H1 (cell line): ENCODE data around the gene RBM44. TPM values are rescaled to one million over a fixed set of nuclear protein-coding genes. Genes with fewer than 3 reads are reported as not detected.

Experiments used
- CTCF ChIA-PET: fragments of 300-600 bp; sonication (Branson Sonifier 250); formaldehyde crosslinking; loops from one replicate; lab custom pipeline; 2021; ENCODE audit not compliant: partially characterized antibody; lab: Charles Lee
- POLR2A ChIA-PET: fragments of 300-600 bp; sonication (Branson Sonifier 250); formaldehyde crosslinking; loops from one replicate; lab custom pipeline; 2021; ENCODE audit warnings: inconsistent platforms; ENCODE audit not compliant: partially characterized antibody; lab: Charles Lee
- DNase-seq, 2 experiments: peaks; one replicate each; pipeline versions ENCODE4 v3.0.0 to v3.0.0-alpha.2; 2010 to 2022; ENCODE audit warnings: low spot score in 2 of 2, low read depth in 1 of 2, mixed read lengths in 1 of 2
- FAIRE-seq: peaks from 2 replicates; lab custom pipeline; 2011; peaks lifted over from hg19 to GRCh38; lab: Jason Lieb, UNC
- H2AFZ ChIP-seq: 2 replicates; pipeline ENCODE4 v1.8.1; 2012; ENCODE audit warnings: low read length, inconsistent platforms
- H2AK5ac ChIP-seq: 2 replicates; pipeline ENCODE4 v1.6.1; 2013; ENCODE audit warnings: low read depth, low read length
- H2BK120ac ChIP-seq: replicated peaks from 2 replicates; pipeline ENCODE3; 2013; ENCODE audit warnings: low read depth, low read length, inconsistent platforms
- H2BK12ac ChIP-seq: 2 replicates; pipeline ENCODE4 v1.6.1; 2013; ENCODE audit warnings: low read depth, low read length
- H2BK15ac ChIP-seq: 2 replicates; pipeline ENCODE4 v1.6.1; 2013; ENCODE audit warnings: low read length
- H2BK20ac ChIP-seq: 2 replicates; pipeline ENCODE4 v1.6.1; 2013; ENCODE audit warnings: low read length
- H2BK5ac ChIP-seq: 2 replicates; pipeline ENCODE4 v1.6.1; 2013; ENCODE audit warnings: low read depth, low read length
- H3K14ac ChIP-seq: 2 replicates; pipeline ENCODE4 v1.6.1; 2013; ENCODE audit warnings: inconsistent platforms; ENCODE audit not compliant: insufficient read length
- H3K18ac ChIP-seq: 2 replicates; pipeline ENCODE4 v1.6.1; 2013; ENCODE audit warnings: low read length; ENCODE audit errors: extremely low read depth
- H3K23ac ChIP-seq: 2 replicates; pipeline ENCODE4 v1.6.1; 2013; ENCODE audit warnings: inconsistent platforms; ENCODE audit not compliant: insufficient read length
- H3K23me2 ChIP-seq: 2 replicates; pipeline ENCODE4 v1.6.1; 2013; ENCODE audit warnings: low read depth, low read length
- H3K27ac ChIP-seq: 2 replicates; pipeline ENCODE4 v1.6.1; 2011; ENCODE audit warnings: low read depth, low read length, inconsistent platforms
- H3K27me3 ChIP-seq, 4 experiments: replicated peaks in 1 of 4; 1 replicate in 1 of 4; 2 replicates in 3 of 4; pipeline versions ENCODE4 v1.6.1 to v1.8.1; 2011 to 2013; ENCODE audit warnings: low read length in 3 of 4, mild to moderate bottlenecking in 3 of 4, inconsistent platforms in 2 of 4, mixed read lengths in 2 of 4, moderate library complexity in 1 of 4; ENCODE audit not compliant: control insufficient read depth in 3 of 4, insufficient read depth in 3 of 4; ENCODE audit errors: extremely low read depth in 1 of 4
- H3K36me3 ChIP-seq, 4 experiments: 2 replicates each; pipeline versions ENCODE4 v1.6.1 to v1.8.1; 2011 to 2013; ENCODE audit warnings: mild to moderate bottlenecking in 4 of 4, low read length in 3 of 4, moderate library complexity in 2 of 4, control low read depth in 1 of 4, inconsistent platforms in 1 of 4; ENCODE audit not compliant: insufficient read depth in 4 of 4, control insufficient read depth in 2 of 4
- H3K4ac ChIP-seq: replicated peaks from 2 replicates; pipeline ENCODE3; 2013; ENCODE audit warnings: low read length, low read depth, mixed read lengths, inconsistent platforms; ENCODE audit not compliant: insufficient read length
- H3K4me1 ChIP-seq, 4 experiments: replicated peaks in 1 of 4; 1 replicate in 1 of 4; 2 replicates in 3 of 4; pipeline versions ENCODE4 v1.6.1 to v1.8.1; 2011 to 2013; ENCODE audit warnings: low read length in 3 of 4, inconsistent platforms in 2 of 4, mixed read lengths in 1 of 4; ENCODE audit not compliant: insufficient read depth in 4 of 4, control insufficient read depth in 3 of 4
- H3K4me2 ChIP-seq, 2 experiments: 2 replicates each; pipeline versions ENCODE4 v1.6.1 to v1.8.1; 2011 to 2013; ENCODE audit warnings: low read depth in 2 of 2, low read length in 2 of 2, control low read depth in 1 of 2, inconsistent platforms in 1 of 2, mild to moderate bottlenecking in 1 of 2; ENCODE audit not compliant: insufficient read depth in 1 of 2
- H3K4me3 ChIP-seq, 4 experiments: fragments of 200-600, 300-600 bp in 1 of 4; sonication (generic), shearing (Covaris generic), sonication (Bioruptor Twin) in 1 of 4; 2 replicates each; pipeline versions ENCODE4 v1.5.1 to v1.8.1; 2011 to 2016; ENCODE audit warnings: low read length in 4 of 4, low read depth in 3 of 4, control low read depth in 2 of 4, inconsistent platforms in 2 of 4, mild to moderate bottlenecking in 2 of 4, mixed read lengths in 1 of 4, moderate library complexity in 1 of 4; ENCODE audit not compliant: insufficient read depth in 2 of 4; ENCODE audit errors: extremely low read depth in 1 of 4
- H3K56ac ChIP-seq: replicated peaks from 2 replicates; pipeline ENCODE3; 2013; ENCODE audit warnings: low read depth, mild to moderate bottlenecking, mixed read lengths, low read length, inconsistent platforms; ENCODE audit not compliant: insufficient read length
- H3K79me1 ChIP-seq: 2 replicates; pipeline ENCODE4 v1.6.1; 2013; ENCODE audit warnings: low read depth, low read length, control low read depth
- H3K79me2 ChIP-seq, 2 experiments: 2 replicates each; pipeline versions ENCODE4 v1.6.1 to v1.8.1; 2012 to 2013; ENCODE audit warnings: low read length in 2 of 2, mild to moderate bottlenecking in 2 of 2, inconsistent platforms in 1 of 2; ENCODE audit not compliant: insufficient read depth in 2 of 2, control insufficient read depth in 1 of 2
- H3K9ac ChIP-seq, 4 experiments: replicated peaks in 1 of 4; 1 replicate in 1 of 4; 2 replicates in 3 of 4; pipeline versions ENCODE4 v1.6.1 to v1.8.1; 2011 to 2013; ENCODE audit warnings: low read depth in 3 of 4, low read length in 3 of 4, control low read depth in 2 of 4, mild to moderate bottlenecking in 2 of 4, moderate library complexity in 2 of 4, inconsistent platforms in 1 of 4; ENCODE audit errors: extremely low read depth in 1 of 4
- H3K9me3 ChIP-seq, 2 experiments: 2 replicates each; pipeline versions ENCODE4 v1.6.1 to v1.8.1; 2012 to 2013; ENCODE audit warnings: mild to moderate bottlenecking in 2 of 2, moderate library complexity in 2 of 2, control low read depth in 1 of 2, inconsistent platforms in 1 of 2, low read depth in 1 of 2, low read length in 1 of 2, mixed read lengths in 1 of 2; ENCODE audit not compliant: insufficient read depth in 2 of 2
- H4K20me1 ChIP-seq, 2 experiments: replicated peaks in 1 of 2; 2 replicates each; pipeline versions ENCODE3 to v1.8.1; 2011 to 2013; ENCODE audit warnings: inconsistent platforms in 2 of 2, low read length in 2 of 2, mild to moderate bottlenecking in 1 of 2; ENCODE audit not compliant: insufficient read depth in 2 of 2, control insufficient read depth in 1 of 2
- H4K5ac ChIP-seq: 2 replicates; pipeline ENCODE4 v1.6.1; 2013; ENCODE audit warnings: low read length, low read depth, mixed read lengths, inconsistent platforms; ENCODE audit not compliant: insufficient read length
- H4K8ac ChIP-seq: 2 replicates; pipeline ENCODE4 v1.8.0; 2013; ENCODE audit warnings: mild to moderate bottlenecking, moderate library complexity, low read length, inconsistent platforms; ENCODE audit not compliant: insufficient read depth; ENCODE audit errors: extremely low read depth
- H4K91ac ChIP-seq: replicated peaks from 2 replicates; pipeline ENCODE3; 2013; ENCODE audit warnings: low read length, mixed read lengths, inconsistent platforms; ENCODE audit not compliant: insufficient read length
- ASH2L ChIP-seq: fragments of 200-600, 300-600 bp; sonication (generic); IDR thresholded peaks from one replicate; pipeline ENCODE4 v1.7.1; 2017; ENCODE audit warnings: low read length
- CTBP2 ChIP-seq: IDR thresholded peaks from 2 replicates; pipeline ENCODE4 v1.7.0; 2011; ENCODE audit warnings: borderline replicate concordance, mild to moderate bottlenecking, moderate library complexity, mixed read lengths, low read length; ENCODE audit not compliant: insufficient read depth, insufficient read length
- POU5F1 ChIP-seq: IDR thresholded peaks from 2 replicates; pipeline ENCODE4 v1.6.1; 2011; ENCODE audit warnings: low read depth, mild to moderate bottlenecking, low read length, moderate library complexity
- WGBS, 2 experiments: shearing (Covaris generic) in 1 of 2; methylation state at CpG; one replicate each; pipeline versions ENCODE4 v1.1.6 to v1.1.7; 2013 to 2015; ENCODE audit warnings: low lambda C conversion rate in 2 of 2, mixed read lengths in 2 of 2, inconsistent platforms in 1 of 2, low coverage in 1 of 2, missing lambda C conversion rate in 1 of 2; ENCODE audit not compliant: insufficient replicate concordance in 2 of 2, insufficient coverage in 1 of 2, insufficient read length in 1 of 2; ENCODE audit errors: extremely low coverage in 1 of 2, missing lambda C conversion rate in 1 of 2; 5-methylcytosine and 5-hydroxymethylcytosine counted together
- polyA plus RNA-seq, 7 experiments: library from polyadenylated mRNA; depleted of rRNA in 3 of 7; stranded (reverse) in 5 of 7; unstranded in 2 of 7; fragments of >200 nt in 5 of 7; fragments of 200-250 nt in 2 of 7; gene quantifications; 1 replicate in 5 of 7; 2 replicates in 1 of 7; 4 replicates in 1 of 7; pipeline versions ENCODE4 v1.2.1 to v1.2.3, GENCODE V29; 2011 to 2013; ENCODE audit warnings: missing spikeins in 2 of 7, mixed read lengths in 2 of 7
- total RNA-seq: library from RNA; stranded (reverse); fragmentation: NEBNext Ultra II Directional; extraction: Animal tissue kit (Norgen Biotek cat#: 25700); gene quantifications from 2 replicates; pipeline ENCODE4 v1.2.1, GENCODE V29; 2021

The RBM44 gene
- total and polyA plus RNA-seq, 2 of the 8 experiments (the other 6 are each of a cell fraction or from before 2014, with no cell fraction given), result 0.12 to 0.43 TPM

GRCh38 chr2:237763812-237764211 lies 34.8 kb upstream of the RBM44 start:
- Histone ChIP-seq H3K79me2 (no peaks in the 10 kb centered on the region), H3K23ac (no peak overlapping the region), H2BK20ac (no peak overlapping the region), H4K91ac (no peak overlapping the region), H3K4ac (no peak overlapping the region), H3K18ac (no peak overlapping the region), H3K27ac (no peak overlapping the region), H3K27me3 (no peaks in the 10 kb centered on the region), H3K23me2 (no peaks in the 10 kb centered on the region), H4K20me1 (no peaks in the 10 kb centered on the region), H3K9me3 (no peaks in the 10 kb centered on the region), H2BK5ac (no peak overlapping the region), H3K56ac (no peak overlapping the region), H2AK5ac (no peak overlapping the region), H3K4me2 (no peak overlapping the region)
- ChIA-PET POLR2A (no interaction called here), CTCF (interaction anchor here (1.0 to 1.3 kb wide), 3 partner anchors 11 to 117 kb away, joined by 3 to 5 read pairs (median 3); no protein-coding TSS in a partner anchor)
- TF ChIP-seq CTBP2 (no peak), POU5F1 (no peak), ASH2L (no peak)
- TF ChIP-seq, all 59 proteins: peak for 0
- FAIRE-seq (no peak), DNase-seq (peak in 1 of 2 experiments; percentile 29)
- 92% methylated on average over 10 of the region's 10 CpGs; no CpG with 5 or more reads in 1 of the 2 experiments for WGBS, 2 experiments
- Histone ChIP-seq H3K9ac (no peak overlapping the region), H2AFZ (no peak overlapping the region), H3K36me3 (peaks cover 4 to 20% (median 12%) of the 10 kb centered on the region in 4 experiments; a peak in 6 of 8 replicates), H2BK120ac (no peak overlapping the region), H4K5ac (no peak overlapping the region), H2BK15ac (no peak overlapping the region), H2BK12ac (no peak overlapping the region), H3K4me3 (no peak overlapping the region), H3K79me1 (no peaks in the 10 kb centered on the region), H4K8ac (no peak overlapping the region), H3K4me1 (no peaks in the 10 kb centered on the region), H3K14ac (no peak overlapping the region)
